Left ventricle myocardium inferior (tissue), 1 donor: ENCODE measurements around the gene ELP4. TPM values are rescaled to one million over a fixed set of nuclear protein-coding genes. Genes with fewer than 3 reads are reported as not detected.

Experiments
- DNase-seq: peaks from one replicate; pipeline ENCODE4 v3.0.0-alpha.2; 2020
- H3K27ac ChIP-seq: fragments of 200-600 bp; replicated peaks from 2 replicates; pipeline ENCODE4 v1.8.0; 2021
- H3K27me3 ChIP-seq: fragments of 200-600 bp; 2 replicates; pipeline ENCODE4 v1.8.0; 2021; ENCODE audit warnings: low read depth
- H3K36me3 ChIP-seq: fragments of 200-600 bp; 2 replicates; pipeline ENCODE4 v1.8.0; 2021
- H3K4me1 ChIP-seq: fragments of 200-600 bp; 2 replicates; pipeline ENCODE4 v1.8.0; 2021
- H3K4me3 ChIP-seq: fragments of 200-600 bp; 2 replicates; pipeline ENCODE4 v1.8.0; 2021; ENCODE audit warnings: mild to moderate bottlenecking, moderate library complexity
- H3K9me3 ChIP-seq: fragments of 200-600 bp; replicated peaks from 2 replicates; pipeline ENCODE4 v1.8.0; 2021
- intact Hi-C: fragments of 100-400 bp; cut with micrococcal nuclease; formaldehyde crosslinking; loops from one replicate; pipeline ENCODE4 v1.11.0; 2022
- total RNA-seq: library from RNA; stranded (reverse); fragmentation: NEBNext Ultra II Directional; extraction: Animal tissue kit (Norgen Biotek cat#: 25700); gene quantifications from one replicate; pipeline ENCODE4 v1.2.1, GENCODE V29; 2021
- TF ChIP-seq, protein P1 (sequence below): fragments of 200-600 bp; IDR thresholded peaks from 2 replicates; pipeline ENCODE4 v1.8.0; 2021; ENCODE audit warnings: antibody characterized with exemption, mild to moderate bottlenecking, borderline replicate concordance
- donor health status: DM: no; HTN: yes; CAD: no; lungs with severe emphysema.

ELP4 gene
- total RNA-seq, 1 donor from 2014 or later: 13.6 TPM

DNA sequence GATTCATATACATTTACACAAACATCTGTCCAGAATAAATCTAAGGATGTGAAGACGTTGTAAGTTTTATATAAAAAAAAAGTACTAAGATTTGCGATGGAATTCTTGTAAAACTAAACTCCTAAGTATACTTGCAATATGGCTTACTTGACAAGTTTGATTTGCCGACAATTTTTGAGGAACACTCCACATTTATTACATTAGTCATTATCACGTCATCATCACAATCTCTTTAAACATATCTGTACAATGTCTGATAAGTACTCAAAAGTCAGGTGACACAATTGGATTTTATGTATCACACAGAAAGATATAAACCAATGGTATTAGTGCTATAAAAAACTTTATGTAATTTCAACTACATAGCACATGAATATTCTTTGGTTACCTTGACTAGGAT lies 30.5 kb upstream of the ELP4 start:
- TF ChIP-seq, protein P1, sequence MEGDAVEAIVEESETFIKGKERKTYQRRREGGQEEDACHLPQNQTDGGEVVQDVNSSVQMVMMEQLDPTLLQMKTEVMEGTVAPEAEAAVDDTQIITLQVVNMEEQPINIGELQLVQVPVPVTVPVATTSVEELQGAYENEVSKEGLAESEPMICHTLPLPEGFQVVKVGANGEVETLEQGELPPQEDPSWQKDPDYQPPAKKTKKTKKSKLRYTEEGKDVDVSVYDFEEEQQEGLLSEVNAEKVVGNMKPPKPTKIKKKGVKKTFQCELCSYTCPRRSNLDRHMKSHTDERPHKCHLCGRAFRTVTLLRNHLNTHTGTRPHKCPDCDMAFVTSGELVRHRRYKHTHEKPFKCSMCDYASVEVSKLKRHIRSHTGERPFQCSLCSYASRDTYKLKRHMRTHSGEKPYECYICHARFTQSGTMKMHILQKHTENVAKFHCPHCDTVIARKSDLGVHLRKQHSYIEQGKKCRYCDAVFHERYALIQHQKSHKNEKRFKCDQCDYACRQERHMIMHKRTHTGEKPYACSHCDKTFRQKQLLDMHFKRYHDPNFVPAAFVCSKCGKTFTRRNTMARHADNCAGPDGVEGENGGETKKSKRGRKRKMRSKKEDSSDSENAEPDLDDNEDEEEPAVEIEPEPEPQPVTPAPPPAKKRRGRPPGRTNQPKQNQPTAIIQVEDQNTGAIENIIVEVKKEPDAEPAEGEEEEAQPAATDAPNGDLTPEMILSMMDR: no peak
- no peak for DNase-seq
- intact Hi-C loops: no loop called here
- no peaks in the 10 kb centered on the region for H3K27me3 ChIP-seq
- H3K4me3 ChIP-seq: no peak overlapping the region
- H3K4me1 ChIP-seq: peaks cover 3% of the 10 kb centered on the region
- no peaks in the 10 kb centered on the region for H3K36me3 ChIP-seq
- H3K27ac ChIP-seq: no peak overlapping the region
- H3K9me3 ChIP-seq: no peaks in the 10 kb centered on the region

DNA sequence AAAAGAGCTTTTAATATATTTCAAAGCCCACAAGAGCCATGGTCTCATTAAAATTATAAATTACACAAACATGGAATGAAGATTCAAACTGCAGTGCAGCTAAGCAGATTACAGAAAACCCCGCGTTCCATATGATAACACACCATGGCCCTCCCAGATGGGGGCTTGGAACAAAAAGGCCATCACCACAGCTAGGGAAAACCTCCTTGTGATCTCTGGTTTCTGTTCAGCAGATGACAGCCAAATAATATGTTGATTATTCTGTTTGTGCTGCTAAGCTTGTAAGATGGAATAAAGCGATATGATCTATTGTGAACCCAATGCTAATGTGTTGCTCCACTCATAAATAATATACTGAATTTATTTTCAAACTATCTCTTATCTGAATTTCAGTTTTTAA lies 28.6 kb upstream of the ELP4 start:
- no peaks in the 10 kb centered on the region for H3K27me3 ChIP-seq
- H3K27ac ChIP-seq: no peak overlapping the region
- H3K4me1 ChIP-seq: peaks cover 3% of the 10 kb centered on the region
- no peak for DNase-seq
- intact Hi-C loops: loop anchor here (10.0 kb wide), 1 partner anchor 384 kb away; no protein-coding TSS in a partner anchor
- H3K36me3 ChIP-seq: no peaks in the 10 kb centered on the region
- no peaks in the 10 kb centered on the region for H3K9me3 ChIP-seq
- no peak overlapping the region for H3K4me3 ChIP-seq
- TF ChIP-seq, protein P1: no peak

DNA sequence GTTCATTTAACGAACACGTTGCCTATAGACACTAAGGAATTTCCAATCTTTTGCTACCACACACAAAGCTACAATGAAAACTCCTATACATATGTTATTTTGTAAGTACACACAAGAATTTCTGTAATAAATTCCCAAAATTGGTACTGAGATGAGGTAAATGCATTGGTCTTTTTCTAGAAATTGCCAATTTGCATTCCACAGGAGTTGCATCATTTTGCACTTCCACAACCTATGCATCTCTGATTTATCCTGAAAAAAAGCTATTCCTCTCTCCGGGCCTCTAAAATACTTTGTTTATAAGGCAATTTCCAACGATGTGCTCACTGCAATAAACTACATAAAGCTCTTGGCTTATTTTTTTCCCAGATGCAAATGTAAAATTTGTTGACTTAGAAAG lies 25.1 kb upstream of the ELP4 start:
- Histone ChIP-seq H3K27me3 (no peaks in the 10 kb centered on the region), H3K36me3 (no peaks in the 10 kb centered on the region), H3K27ac (no peak overlapping the region), H3K9me3 (no peaks in the 10 kb centered on the region), H3K4me1 (peaks cover 3% of the 10 kb centered on the region), H3K4me3 (no peak overlapping the region)
- TF ChIP-seq, protein P1: no peak
- DNase-seq: no peak
- intact Hi-C loops: loop anchor here (10.0 kb wide), 1 partner anchor 380 kb away; no protein-coding TSS in a partner anchor

DNA sequence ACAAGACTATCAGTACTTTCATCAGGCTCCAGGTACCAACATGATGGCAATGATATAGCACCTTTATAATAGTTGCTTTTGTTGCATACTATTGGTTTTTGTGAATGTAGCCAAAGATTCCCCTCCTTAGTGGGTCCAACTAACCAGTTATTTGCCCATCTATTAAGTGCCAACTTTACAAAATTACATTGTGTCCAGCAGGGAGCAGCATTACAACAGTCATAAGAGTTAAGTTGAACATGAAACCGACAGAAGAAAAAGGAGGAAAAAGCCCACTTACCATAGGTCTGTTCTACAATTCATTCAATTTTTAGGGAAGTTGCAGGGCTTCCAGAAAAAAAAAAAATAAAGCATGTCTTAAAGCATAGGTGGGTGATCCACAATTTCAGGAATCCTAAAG lies 21.7 kb upstream of the ELP4 start:
- no peak overlapping the region for H3K4me3 ChIP-seq
- no peak overlapping the region for H3K27ac ChIP-seq
- H3K9me3 ChIP-seq: no peaks in the 10 kb centered on the region
- no peaks in the 10 kb centered on the region for H3K27me3 ChIP-seq
- peaks cover 12% of the 10 kb centered on the region for H3K4me1 ChIP-seq
- H3K36me3 ChIP-seq: no peaks in the 10 kb centered on the region
- intact Hi-C loops: loop anchor here (10.0 kb wide), 1 partner anchor 377 kb away; no protein-coding TSS in a partner anchor
- no peak for DNase-seq
- TF ChIP-seq, protein P1: peak; percentile 52

DNA sequence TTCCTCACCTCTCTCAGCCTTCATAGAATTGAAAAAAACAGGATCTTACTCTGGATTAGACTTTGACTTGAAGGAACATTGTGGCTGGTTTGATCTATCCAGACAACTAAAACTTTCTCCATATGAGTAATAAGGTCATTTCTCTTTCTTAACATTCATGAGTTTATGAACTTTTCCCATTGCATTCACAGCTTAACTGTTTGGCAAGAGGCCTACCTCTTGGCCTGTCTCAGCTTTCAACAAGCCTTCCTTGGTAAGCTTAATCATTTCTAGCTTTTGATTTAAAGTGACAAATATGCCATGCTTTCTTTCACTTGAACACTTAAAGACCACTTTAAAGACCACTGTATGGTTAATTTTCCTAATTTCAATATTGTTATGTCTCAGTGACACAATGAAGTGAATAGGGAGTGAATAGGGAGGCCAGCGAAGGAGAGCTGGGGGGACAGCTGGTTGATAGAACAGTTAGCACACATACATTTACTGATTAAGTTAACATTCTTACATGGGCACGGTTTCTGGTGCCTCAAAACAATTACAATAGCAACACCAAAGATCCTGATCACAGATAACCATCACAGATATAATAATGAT lies 17.1 kb upstream of the ELP4 start:
- Histone ChIP-seq H3K36me3 (peaks cover 9% of the 10 kb centered on the region), H3K4me3 (no peak overlapping the region), H3K4me1 (peaks cover 9% of the 10 kb centered on the region), H3K27me3 (no peaks in the 10 kb centered on the region), H3K9me3 (no peaks in the 10 kb centered on the region), H3K27ac (no peak overlapping the region)
- DNase-seq: no peak
- intact Hi-C loops: no loop called here
- TF ChIP-seq, protein P1: no peak
